Measurements from ENCODE around the gene ADA. TPM values are rescaled to one million over a fixed set of nuclear protein-coding genes. Genes with fewer than 3 reads are reported as not detected.
A peak's percentile ranks its signal among the peaks of the same experiment; 100 is the strongest.

Gene ADA
- total RNA-seq, 1 experiment from 2014 or later: 5.1 TPM

- Mint-ChIP-seq H3K27ac (ENCODE audit: low read depth, unreplicated experiment) (no peak overlapping the region), H3K36me3 (ENCODE audit: insufficient read depth, unreplicated experiment) (no peaks in the 10 kb centered on the region), H3K9me3 (ENCODE audit: unreplicated experiment) (no peaks in the 10 kb centered on the region), H3K4me3 (ENCODE audit: unreplicated experiment) (no peak overlapping the region), H3K4me1 (ENCODE audit: insufficient read depth, unreplicated experiment) (peaks cover 20% of the 10 kb centered on the region), H3K27me3 (ENCODE audit: insufficient read depth, unreplicated experiment) (no peaks in the 10 kb centered on the region)
- POLR2A ChIA-PET: interaction anchor here (1.1 to 2.4 kb wide), 5 partner anchors 12 to 53 kb away, joined by 3 to 10 read pairs (median 3); no protein-coding TSS in a partner anchor
- BruUV-seq (replicated peaks): no TSS peak
- no peak for TF ChIP-seq CTCF (IDR thresholded peaks at IDR 0.05; ENCODE audit: unreplicated experiment)
- DNase-seq (ENCODE audit: unreplicated experiment): no peak
- intact Hi-C loops (cut with micrococcal nuclease): loop anchor here (1.0 to 2.0 kb wide), 2 partner anchors 35 to 39 kb away; no protein-coding TSS in a partner anchor
- CTCF ChIA-PET: interaction anchor here (0.6 to 4.2 kb wide), 4 partner anchors 10 to 54 kb away, joined by 3 to 35 read pairs (median 4); no protein-coding TSS in a partner anchor
These were observed 42.1 kb upstream of the ADA start for GRCh38 chr20:44693627-44694026.

- ChIA-PET POLR2A (interaction anchor here (0.7 to 2.4 kb wide), 8 partner anchors 13 to 54 kb away, joined by 3 to 10 read pairs (median 4); partner anchors contain the start of gene CCN5), CTCF (interaction anchor here (0.6 to 4.2 kb wide), 4 partner anchors 9 to 55 kb away, joined by 3 to 35 read pairs (median 4); no protein-coding TSS in a partner anchor)
- BruUV-seq (replicated peaks): no TSS peak
- no peaks in the 10 kb centered on the region for H3K36me3 Mint-ChIP-seq (ENCODE audit: insufficient read depth, unreplicated experiment)
- H3K4me3 Mint-ChIP-seq (ENCODE audit: unreplicated experiment): no peak overlapping the region
- peak overlapping the region; percentile 56 for H3K27ac Mint-ChIP-seq (ENCODE audit: low read depth, unreplicated experiment)
- peaks cover 20% of the 10 kb centered on the region for H3K4me1 Mint-ChIP-seq (ENCODE audit: insufficient read depth, unreplicated experiment)
- no peaks in the 10 kb centered on the region for H3K9me3 Mint-ChIP-seq (ENCODE audit: unreplicated experiment)
- no peak for TF ChIP-seq CTCF (IDR thresholded peaks at IDR 0.05; ENCODE audit: unreplicated experiment)
- peak; percentile 95 for DNase-seq (ENCODE audit: unreplicated experiment)
- intact Hi-C loops (cut with micrococcal nuclease): loop anchor here (1.0 to 2.0 kb wide), 2 partner anchors 35 to 40 kb away; no protein-coding TSS in a partner anchor
- H3K27me3 Mint-ChIP-seq (ENCODE audit: insufficient read depth, unreplicated experiment): no peaks in the 10 kb centered on the region
These were observed 41.5 kb upstream of the ADA start for GRCh38 chr20:44692932-44693480.

DNA sequence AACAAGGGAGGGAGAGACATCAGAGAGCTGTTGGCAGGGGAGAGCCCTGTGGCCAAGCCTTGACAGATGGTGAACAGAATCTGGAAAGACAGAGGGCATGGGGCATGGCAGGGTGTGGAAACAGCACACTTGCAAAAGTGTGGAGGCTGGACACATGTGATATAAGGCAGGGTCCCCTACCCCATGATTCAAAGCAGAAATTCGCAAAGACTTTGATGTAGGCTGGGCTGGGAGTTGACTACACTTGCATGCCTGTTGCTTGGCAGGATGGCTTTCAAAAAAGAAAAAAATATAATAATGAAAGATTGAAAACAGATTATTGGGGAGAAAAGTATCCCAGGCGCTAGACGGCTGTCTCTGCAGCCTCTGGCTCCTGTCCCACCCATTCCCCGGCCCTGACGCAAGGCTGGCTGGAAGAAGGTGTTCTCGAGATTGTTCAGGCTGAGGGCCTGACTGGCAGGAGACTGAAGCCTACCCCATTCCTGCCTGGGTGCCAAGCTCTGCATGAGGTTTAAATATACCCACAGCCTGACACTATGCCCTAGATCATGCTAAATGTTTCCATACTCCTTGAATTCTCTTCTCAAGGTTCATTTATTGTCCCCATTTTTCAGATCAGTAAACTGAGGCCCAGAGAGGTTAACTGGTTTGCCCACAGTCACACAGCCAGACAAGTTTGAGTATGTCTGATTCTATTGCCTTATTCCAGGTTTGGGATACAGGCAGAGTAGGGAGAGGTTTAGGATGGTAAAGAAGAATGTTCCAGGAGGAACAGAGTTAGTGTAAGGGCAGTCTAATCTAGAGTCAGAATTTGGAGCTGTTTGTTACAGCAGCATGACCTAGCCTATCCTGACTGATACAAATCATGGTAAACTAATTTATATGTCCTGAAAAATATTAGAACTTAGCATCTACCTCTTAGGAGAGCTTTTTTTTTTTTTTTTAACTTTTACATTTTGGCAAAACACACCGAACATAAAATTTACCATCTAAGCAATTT is 40.2 kb upstream of the ADA start:
- POLR2A ChIA-PET: interaction anchor here (0.5 to 2.4 kb wide), 10 partner anchors 23 to 599 kb away, joined by 3 to 10 read pairs (median 3); partner anchors contain the start of gene CCN5
- Mint-ChIP-seq H3K4me3 (ENCODE audit: unreplicated experiment) (no peak overlapping the region), H3K9me3 (ENCODE audit: unreplicated experiment) (no peaks in the 10 kb centered on the region), H3K27ac (ENCODE audit: low read depth, unreplicated experiment) (no peak overlapping the region), H3K36me3 (ENCODE audit: insufficient read depth, unreplicated experiment) (no peaks in the 10 kb centered on the region), H3K4me1 (ENCODE audit: insufficient read depth, unreplicated experiment) (peaks cover 20% of the 10 kb centered on the region), H3K27me3 (ENCODE audit: insufficient read depth, unreplicated experiment) (no peaks in the 10 kb centered on the region)
- no TSS peak for BruUV-seq (replicated peaks)
- CTCF ChIA-PET: interaction anchor here (0.6 to 1.4 kb wide), 6 partner anchors 8 to 922 kb away, joined by 3 to 10 read pairs (median 4); no protein-coding TSS in a partner anchor
- DNase-seq (ENCODE audit: unreplicated experiment): no peak
- intact Hi-C loops (cut with micrococcal nuclease): loop anchor here (2.0 kb wide), 1 partner anchor 41 kb away; no protein-coding TSS in a partner anchor
- no peak for TF ChIP-seq CTCF (IDR thresholded peaks at IDR 0.05; ENCODE audit: unreplicated experiment)

Data from MCF 10A (cell line).